Ovary (tissue), 3 donors: ENCODE data around the gene FBXO28.

ENCODE experiments used
- CTCF ChIP-seq, 3 donors: fragments of 450-650 bp in 2 of 3; fragments of 200-600 bp in 1 of 3; IDR thresholded peaks; one replicate each; pipeline versions ENCODE4 v1.5.1 to v1.8.0; 2016 to 2022; ENCODE audit warnings: antibody characterized with exemption in 3 of 3, mild to moderate bottlenecking in 1 of 3
- POLR2A ChIP-seq: fragments of 450-650 bp; IDR thresholded peaks from one replicate; pipeline ENCODE4 v1.6.1; 2017; ENCODE audit warnings: antibody characterized with exemption, mild to moderate bottlenecking, moderate library complexity
- donor health status: DM: no; HTN: no; CAD: no.

DNA sequence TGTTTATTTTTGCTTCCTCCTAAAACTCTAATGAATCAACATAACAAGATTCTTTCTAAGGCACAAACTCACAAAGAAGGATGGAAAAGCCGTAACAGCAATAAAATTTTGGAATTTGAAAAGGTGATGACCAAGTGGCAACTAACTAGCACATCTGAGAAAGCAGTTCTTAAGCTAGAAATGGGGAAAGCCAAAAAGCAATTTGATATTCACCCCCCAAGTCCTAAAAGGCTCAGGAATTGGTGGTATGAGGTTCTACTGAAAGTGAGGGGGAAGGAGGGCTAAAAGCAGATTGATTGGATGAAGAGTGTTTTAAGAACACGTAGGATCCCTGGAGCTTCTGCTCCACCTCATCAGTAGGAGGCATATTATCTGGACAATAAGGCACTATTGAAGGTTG, 43.4 kb upstream of the FBXO28 start:
- TF ChIP-seq CTCF (IDR thresholded peaks at IDR 0.05), result no peak
- TF ChIP-seq POLR2A, result no peak
